SK-N-MC (cell line): Measurements from ENCODE around the gene FOXO1.

Source experiments
- EZH2 ChIP-seq: fragments of 200-600 bp; sonication (generic); IDR thresholded peaks from one replicate; pipeline ENCODE4 v1.6.1; 2017; ENCODE audit warnings: antibody characterized with exemption
- POLR2AphosphoS5 ChIP-seq: IDR thresholded peaks from 2 replicates; pipeline ENCODE4 v1.6.1; 2012; ENCODE audit warnings: mild to moderate bottlenecking, low read depth, low read length, borderline replicate concordance

- TF ChIP-seq EZH2 = no peak
- TF ChIP-seq POLR2AphosphoS5 = no peak
Observed at GRCh38 chr13:40514802-40515201, 151.6 kb downstream of the FOXO1 start.
